Esophagus muscularis mucosa (tissue), 4 donors: Measurements from ENCODE around the gene CCDC159. TPM values are rescaled to one million over a fixed set of nuclear protein-coding genes. Genes with fewer than 3 reads are reported as not detected.

Experiments used
- DNase-seq: peaks from one replicate; pipeline ENCODE4 v3.0.0-alpha.2; 2017; ENCODE audit errors: extremely low spot score
- H3K27ac ChIP-seq, 4 donors: fragments of 200-600 bp; sonication (generic); replicated peaks in 1 of 4; 1 replicate in 3 of 4; 2 replicates in 1 of 4; pipeline ENCODE4 v1.5.1; 2016 to 2019; ENCODE audit warnings: mild to moderate bottlenecking in 1 of 4
- H3K27me3 ChIP-seq, 4 donors: fragments of 200-600 bp; sonication (generic); one replicate each; pipeline versions ENCODE4 v1.5.1 to v1.6.0; 2016 to 2019
- H3K36me3 ChIP-seq, 4 donors: fragments of 200-600 bp; sonication (generic); one replicate each; pipeline ENCODE4 v1.5.1; 2016 to 2019
- H3K4me1 ChIP-seq, 4 donors: fragments of 200-600 bp; sonication (generic); one replicate each; pipeline ENCODE4 v1.5.1; 2016 to 2019
- H3K4me3 ChIP-seq, 4 donors: fragments of 200-600 bp; sonication (generic); 1 replicate in 2 of 4; 2 replicates in 2 of 4; pipeline ENCODE4 v1.5.1; 2016 to 2019; ENCODE audit warnings: mild to moderate bottlenecking in 4 of 4, moderate library complexity in 1 of 4
- H3K9me3 ChIP-seq, 4 donors: fragments of 200-600 bp; sonication (generic); 1 replicate in 3 of 4; 2 replicates in 1 of 4; pipeline ENCODE4 v1.5.1; 2016 to 2019
- EP300 ChIP-seq: sonication (generic); formaldehyde crosslinking; IDR thresholded peaks from one replicate; pipeline ENCODE4 v1.6.1; 2017; ENCODE audit warnings: antibody characterized with exemption
- POLR2A ChIP-seq: fragments of 450-650 bp; IDR thresholded peaks from one replicate; pipeline ENCODE4 v1.6.1; 2017; ENCODE audit warnings: antibody characterized with exemption, moderate library complexity, mild to moderate bottlenecking, low read depth
- POLR2AphosphoS5 ChIP-seq, 2 donors: sonication (generic); formaldehyde crosslinking; IDR thresholded peaks; one replicate each; pipeline ENCODE4 v1.6.1; 2017; ENCODE audit warnings: antibody characterized with exemption in 2 of 2
- WGBS: methylation state at CpG from one replicate; pipeline ENCODE4 v1.1.5; 2018; 5-methylcytosine and 5-hydroxymethylcytosine counted together
- intact Hi-C: fragments of 100-400 bp; cut with DNase I; formaldehyde crosslinking; loops from one replicate; pipeline ENCODE4 v1.15.1; 2023
- total RNA-seq, 4 donors: library from RNA; depleted of rRNA; stranded (reverse); fragments of >200 nt; gene quantifications; one replicate each; pipeline versions ENCODE4 v1.1.0 to v1.2.1, GENCODE V29; 2016
- TF ChIP-seq, protein P1 (sequence below), 3 experiments: fragments of 200-600 bp in 2 of 3; fragments of 450-650 bp in 1 of 3; sonication (generic) in 2 of 3; IDR thresholded peaks; one replicate each; pipeline ENCODE4 v1.5.1; 2017 to 2019; ENCODE audit warnings: antibody characterized with exemption in 3 of 3, mild to moderate bottlenecking in 2 of 3, moderate library complexity in 1 of 3

The CCDC159 gene
- total RNA-seq, 4 donors from 2014 or later: 8.3 to 17.6 (median 13.8) TPM

DNA sequence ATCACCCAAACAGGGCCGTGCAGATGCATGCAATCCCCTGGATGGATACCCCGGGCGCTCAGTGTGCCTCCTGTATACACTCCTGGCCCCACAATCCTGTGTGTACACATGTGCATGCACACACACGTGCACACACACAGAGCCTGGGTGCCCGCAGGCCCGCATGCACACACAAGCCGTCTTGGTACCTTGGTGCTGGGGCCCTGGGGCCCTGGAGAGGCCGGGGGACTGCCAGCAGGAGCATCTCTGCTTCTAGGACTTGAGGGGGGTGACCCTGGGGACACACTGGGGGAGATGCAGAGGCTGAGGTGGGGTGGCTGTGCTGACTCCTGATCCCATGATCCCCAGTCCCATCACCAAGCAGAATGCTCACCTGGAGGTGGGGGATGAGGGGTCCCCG, 53.3 kb downstream of the CCDC159 start:
- no peaks in the 10 kb centered on the region for H3K9me3 ChIP-seq
- peaks cover 0 to 11% (median 0%) of the 10 kb centered on the region in 4 donors for H3K36me3 ChIP-seq
- no peak overlapping the region for H3K27ac ChIP-seq
- WGBS: 90% methylated on average over 5 of the region's 9 CpGs
- intact Hi-C loops: no loop called here
- H3K4me3 ChIP-seq: no peak overlapping the region
- peaks cover 0 to 10% (median 0%) of the 10 kb centered on the region in 4 donors for H3K27me3 ChIP-seq
- no peak for DNase-seq
- H3K4me1 ChIP-seq: no peaks in the 10 kb centered on the region
- TF ChIP-seq POLR2AphosphoS5 (IDR thresholded peaks at IDR 0.05): no peak
- no peak for TF ChIP-seq POLR2A
- TF ChIP-seq, protein P1, sequence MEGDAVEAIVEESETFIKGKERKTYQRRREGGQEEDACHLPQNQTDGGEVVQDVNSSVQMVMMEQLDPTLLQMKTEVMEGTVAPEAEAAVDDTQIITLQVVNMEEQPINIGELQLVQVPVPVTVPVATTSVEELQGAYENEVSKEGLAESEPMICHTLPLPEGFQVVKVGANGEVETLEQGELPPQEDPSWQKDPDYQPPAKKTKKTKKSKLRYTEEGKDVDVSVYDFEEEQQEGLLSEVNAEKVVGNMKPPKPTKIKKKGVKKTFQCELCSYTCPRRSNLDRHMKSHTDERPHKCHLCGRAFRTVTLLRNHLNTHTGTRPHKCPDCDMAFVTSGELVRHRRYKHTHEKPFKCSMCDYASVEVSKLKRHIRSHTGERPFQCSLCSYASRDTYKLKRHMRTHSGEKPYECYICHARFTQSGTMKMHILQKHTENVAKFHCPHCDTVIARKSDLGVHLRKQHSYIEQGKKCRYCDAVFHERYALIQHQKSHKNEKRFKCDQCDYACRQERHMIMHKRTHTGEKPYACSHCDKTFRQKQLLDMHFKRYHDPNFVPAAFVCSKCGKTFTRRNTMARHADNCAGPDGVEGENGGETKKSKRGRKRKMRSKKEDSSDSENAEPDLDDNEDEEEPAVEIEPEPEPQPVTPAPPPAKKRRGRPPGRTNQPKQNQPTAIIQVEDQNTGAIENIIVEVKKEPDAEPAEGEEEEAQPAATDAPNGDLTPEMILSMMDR (IDR thresholded peaks at IDR 0.05): no peak
- no peak for TF ChIP-seq EP300

GRCh38 chr19:11400798-11401197, 54.5 kb downstream of the CCDC159 start:
- peaks cover 0 to 10% (median 0%) of the 10 kb centered on the region in 4 donors for H3K27me3 ChIP-seq

GRCh38 chr19:11401808-11402543, 55.7 kb downstream of the CCDC159 start:
- peaks cover 0 to 18% (median 0%) of the 10 kb centered on the region in 4 donors for H3K27me3 ChIP-seq
- H3K4me1 ChIP-seq: peaks cover 0 to 6% (median 6%) of the 10 kb centered on the region in 4 donors
- 73% methylated on average over 9 of the region's 9 CpGs for WGBS
- DNase-seq: no peak
- no peak overlapping the region for H3K4me3 ChIP-seq
- H3K36me3 ChIP-seq: peaks cover 0 to 11% (median 0%) of the 10 kb centered on the region in 4 donors
- intact Hi-C loops: no loop called here
- no peak overlapping the region for H3K27ac ChIP-seq
- no peak for TF ChIP-seq POLR2AphosphoS5 (IDR thresholded peaks at IDR 0.05)
- no peak for TF ChIP-seq POLR2A
- TF ChIP-seq EP300: no peak
- TF ChIP-seq, protein P1 (IDR thresholded peaks at IDR 0.05): no peak
- H3K9me3 ChIP-seq: no peaks in the 10 kb centered on the region

More at GRCh38 chr19:11400798-11401197, 54.5 kb downstream of the CCDC159 start:
- H3K36me3 ChIP-seq: peaks cover 0 to 11% (median 0%) of the 10 kb centered on the region in 4 donors
- no peak for TF ChIP-seq EP300
- 77% methylated on average over 1 of the region's 1 CpG for WGBS
- no peak for DNase-seq
- intact Hi-C loops: no loop called here
- H3K27ac ChIP-seq: no peak overlapping the region
- H3K9me3 ChIP-seq: no peaks in the 10 kb centered on the region
- H3K4me1 ChIP-seq: no peaks in the 10 kb centered on the region
- no peak overlapping the region for H3K4me3 ChIP-seq

Other genes starting within 250 kb of the CCDC159 start
- gene SPC24, start 190.7 kb upstream of the CCDC159 start, total RNA-seq: 1 to 10 TPM; 1.4 to 6.6 (median 3.4) TPM
- gene KANK2, start 149.0 kb upstream of the CCDC159 start, total RNA-seq: 1,000 to 10,000 TPM; 1,125 to 1,746 (median 1,157) TPM
- 1 to 10 TPM in 1 of 4 donors, not detected in 3; 2.0 TPM for gene ANGPTL8, start 106.9 kb upstream of the CCDC159 start, total RNA-seq
- 10 to 100 TPM; 32.6 to 51.0 (median 40.1) TPM for gene DOCK6, start 84.0 kb upstream of the CCDC159 start, total RNA-seq
- not detected for gene TSPAN16, start 50.4 kb upstream of the CCDC159 start, total RNA-seq
- gene RAB3D, start 6.9 kb upstream of the CCDC159 start, total RNA-seq: 10 to 100 TPM; 15.1 to 40.3 (median 27.9) TPM
- gene TMEM205, start 251 bp upstream of the CCDC159 start, total RNA-seq: 100 to 1,000 TPM; 197 to 241 (median 206) TPM
- 10 to 100 TPM; 32.0 to 49.8 (median 37.5) TPM for gene PLPPR2, start 8.9 kb downstream of the CCDC159 start, total RNA-seq
- gene SWSAP1, start 28.1 kb downstream of the CCDC159 start, total RNA-seq: 1 to 10 TPM in 3 of 4 donors, under 1 TPM in 1; 0.66 to 1.7 (median 1.5) TPM
- 1 to 10 TPM in 3 of 4 donors, under 1 TPM in 1; 0.99 to 5.2 (median 4.4) TPM for gene EPOR, start 37.8 kb downstream of the CCDC159 start, total RNA-seq
- gene RGL3, start 72.8 kb downstream of the CCDC159 start, total RNA-seq: 1 to 10 TPM; 1.2 to 7.9 (median 2.0) TPM
- under 1 TPM in 2 of 4 donors, not detected in 2; 0.39 to 0.83 TPM for gene ODAD3, start 88.6 kb downstream of the CCDC159 start, total RNA-seq
- gene PRKCSH, start 89.1 kb downstream of the CCDC159 start, total RNA-seq: 100 to 1,000 TPM in 2 of 4 donors, 10 to 100 TPM in 2; 81.0 to 141 (median 98.7) TPM
- gene ELAVL3, start 134.5 kb downstream of the CCDC159 start, total RNA-seq: under 1 TPM; under 0.01 to 0.69 (median 0.31) TPM
- gene ZNF653, start 159.3 kb downstream of the CCDC159 start, total RNA-seq: 10 to 100 TPM in 1 of 4 donors, 1 to 10 TPM in 3; 9.1 to 13.9 (median 9.4) TPM
- gene ECSIT, start 182.6 kb downstream of the CCDC159 start, total RNA-seq: 10 to 100 TPM; 72.7 to 97.5 (median 81.8) TPM
- 1,000 to 10,000 TPM; 2,877 to 3,384 (median 2,954) TPM for gene CNN1, start 192.3 kb downstream of the CCDC159 start, total RNA-seq
- 10 to 100 TPM; 27.0 to 39.1 (median 30.5) TPM for gene ELOF1, start 212.7 kb downstream of the CCDC159 start, total RNA-seq
- gene ACP5, start 231.1 kb downstream of the CCDC159 start, total RNA-seq: 10 to 100 TPM in 3 of 4 donors, 1 to 10 TPM in 1; 7.3 to 16.0 (median 13.3) TPM